ENCODE data around the gene PARS2. TPM values are rescaled to one million over a fixed set of nuclear protein-coding genes. Genes with fewer than 3 reads are reported as not detected.
A peak's percentile ranks its signal among the peaks of the same experiment; 100 is the strongest.

PARS2 gene
- total RNA-seq, 1 experiment from 2014 or later, result 10.2 TPM

- Histone ChIP-seq H3K79me1 (ENCODE audit: insufficient read depth, low read depth, low read length, poor library complexity, severe bottlenecking) (peaks cover 2% of the 10 kb centered on the region), H3K27me3 (ENCODE audit: insufficient read depth, low read length) (no peaks in the 10 kb centered on the region), H3K14ac (ENCODE audit: insufficient read depth, low read length) (no peak overlapping the region), H4K91ac (ENCODE audit: insufficient read length, low read depth, low read length) (no peak overlapping the region), H3K4me1 (ENCODE audit: insufficient read depth, low read length) (no peaks in the 10 kb centered on the region), H2BK120ac (ENCODE audit: low read depth, low read length, poor library complexity, severe bottlenecking) (no peak overlapping the region), H3K4me2 (ENCODE audit: insufficient read depth, insufficient read length, low read length) (peak overlapping the region; percentile 94), H3K18ac (ENCODE audit: insufficient read length, low read depth, low read length) (no peak overlapping the region), H3K56ac (ENCODE audit: insufficient read length, low read depth, low read length) (no peak overlapping the region), H2BK12ac (ENCODE audit: insufficient read length, low read depth, low read length) (no peak overlapping the region), H3K27ac (ENCODE audit: insufficient read length, low read depth, low read length) (no peak overlapping the region), H3K79me2 (ENCODE audit: insufficient read depth, low read length) (no peaks in the 10 kb centered on the region), H3K4ac (ENCODE audit: low read depth, low read length) (no peak overlapping the region), H3T11ph (ENCODE audit: low read length) (no peak overlapping the region), H3K23ac (ENCODE audit: insufficient read length, low read depth, low read length) (no peak overlapping the region), H2AK5ac (ENCODE audit: insufficient read length, low read length) (no peak overlapping the region), H2BK5ac (ENCODE audit: insufficient read length, low read length) (no peak overlapping the region), H4K5ac (ENCODE audit: insufficient read length, low read depth, low read length) (no peak overlapping the region), H3K9ac (ENCODE audit: extremely low read depth, insufficient read length, low read length) (peak overlapping the region; percentile 86), H2AFZ (ENCODE audit: low read length) (peak overlapping the region; percentile 60), H4K20me1 (ENCODE audit: control insufficient read depth, insufficient read depth, insufficient read length) (no peaks in the 10 kb centered on the region), H3K23me2 (ENCODE audit: insufficient read length, low read depth, low read length, poor library complexity, severe bottlenecking) (peaks cover 7% of the 10 kb centered on the region), H3K9me3 (ENCODE audit: control insufficient read depth, low read depth, low read length) (no peaks in the 10 kb centered on the region), H2BK15ac (ENCODE audit: low read depth, low read length) (no peak overlapping the region), H4K8ac (replicated peaks; ENCODE audit: insufficient read length, low read depth, low read length) (no peak overlapping the region), H2BK20ac (ENCODE audit: low read depth, low read length, poor library complexity, severe bottlenecking) (no peak overlapping the region)
- peaks cover 13 to 14% of the 10 kb centered on the region in 2 experiments for H3K4me1 Mint-ChIP-seq
- peaks cover 23% of the 10 kb centered on the region for H3K27me3 Mint-ChIP-seq (ENCODE audit: low read depth)
- TF ChIP-seq, protein P1, sequence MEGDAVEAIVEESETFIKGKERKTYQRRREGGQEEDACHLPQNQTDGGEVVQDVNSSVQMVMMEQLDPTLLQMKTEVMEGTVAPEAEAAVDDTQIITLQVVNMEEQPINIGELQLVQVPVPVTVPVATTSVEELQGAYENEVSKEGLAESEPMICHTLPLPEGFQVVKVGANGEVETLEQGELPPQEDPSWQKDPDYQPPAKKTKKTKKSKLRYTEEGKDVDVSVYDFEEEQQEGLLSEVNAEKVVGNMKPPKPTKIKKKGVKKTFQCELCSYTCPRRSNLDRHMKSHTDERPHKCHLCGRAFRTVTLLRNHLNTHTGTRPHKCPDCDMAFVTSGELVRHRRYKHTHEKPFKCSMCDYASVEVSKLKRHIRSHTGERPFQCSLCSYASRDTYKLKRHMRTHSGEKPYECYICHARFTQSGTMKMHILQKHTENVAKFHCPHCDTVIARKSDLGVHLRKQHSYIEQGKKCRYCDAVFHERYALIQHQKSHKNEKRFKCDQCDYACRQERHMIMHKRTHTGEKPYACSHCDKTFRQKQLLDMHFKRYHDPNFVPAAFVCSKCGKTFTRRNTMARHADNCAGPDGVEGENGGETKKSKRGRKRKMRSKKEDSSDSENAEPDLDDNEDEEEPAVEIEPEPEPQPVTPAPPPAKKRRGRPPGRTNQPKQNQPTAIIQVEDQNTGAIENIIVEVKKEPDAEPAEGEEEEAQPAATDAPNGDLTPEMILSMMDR (conservative IDR thresholded peaks at IDR 0.05), result no peak
- peak overlapping the region in 2 of 3 experiments; percentile 87 to 88; a peak in 5 of 7 replicates for H3K27ac Mint-ChIP-seq
- H3K36me3 Mint-ChIP-seq (ENCODE audit: insufficient read depth in 1 of 3, low read depth in 3 of 3), result peaks cover 7 to 26% (median 24%) of the 10 kb centered on the region in 3 experiments; a peak in 6 of 7 replicates
- no peaks in the 10 kb centered on the region for H3K9me3 Mint-ChIP-seq
- H3K4me3 Mint-ChIP-seq, result peak overlapping the region; percentile 88 to 91
- no CpG with 5 or more reads among the region's 8 CpGs for WGBS (ENCODE audit: extremely low coverage, insufficient read length, low lambda C conversion rate)
- no peak for DNase-seq
Measured at GRCh38 chr1:54716299-54717047, 47.9 kb downstream of the PARS2 start.
